Ecto neural progenitor cell (in vitro differentiated cells): ENCODE data around the gene APCDD1.

Experiments
- DNase-seq: peaks from one replicate; pipeline ENCODE4 v3.0.0-alpha.2; 2018; ENCODE audit warnings: low spot score

The APCDD1 gene

GRCh38 chr18:10431680-10432079 is 22.8 kb upstream of the APCDD1 start:
- no peak for DNase-seq

DNA sequence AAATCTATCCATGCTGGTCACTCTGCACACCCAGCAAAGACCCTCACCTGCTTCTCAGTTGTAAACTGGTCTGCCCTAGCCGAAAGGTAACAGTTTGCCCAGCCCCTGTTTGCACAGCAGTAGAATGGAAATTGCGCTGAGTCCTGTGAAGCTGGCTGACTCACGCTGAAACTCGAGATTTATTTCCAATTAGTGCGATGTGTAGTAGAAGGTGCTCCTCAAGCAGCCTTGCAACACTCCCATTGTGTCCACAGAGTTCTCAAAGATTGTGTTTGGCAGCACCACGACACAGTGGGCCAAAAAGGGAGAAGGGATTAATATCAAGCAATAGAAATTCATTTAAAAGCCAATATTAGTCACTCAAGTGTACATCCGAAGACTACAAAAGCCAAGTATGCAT is 21.7 kb upstream of the APCDD1 start:
- DNase-seq, result no peak

DNA sequence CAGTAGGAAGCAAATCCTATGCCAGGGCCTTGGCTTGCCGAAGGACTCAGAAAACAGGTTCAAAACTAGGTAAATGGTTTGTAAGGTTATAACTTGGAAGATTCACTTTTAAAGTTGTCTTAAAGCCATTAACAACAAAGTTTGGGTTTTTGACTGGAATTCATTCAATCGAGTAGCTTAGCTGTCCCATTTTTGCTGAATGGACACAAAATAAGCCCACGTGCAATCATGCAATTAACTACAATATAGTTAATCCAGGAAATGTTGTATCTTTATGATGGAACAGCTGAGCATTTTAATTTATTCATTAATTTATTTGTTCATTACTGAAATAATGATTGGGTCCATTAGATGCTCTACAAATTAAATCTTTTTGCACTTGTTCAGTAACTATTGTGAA is 18.3 kb upstream of the APCDD1 start:
- DNase-seq, result no peak

DNA sequence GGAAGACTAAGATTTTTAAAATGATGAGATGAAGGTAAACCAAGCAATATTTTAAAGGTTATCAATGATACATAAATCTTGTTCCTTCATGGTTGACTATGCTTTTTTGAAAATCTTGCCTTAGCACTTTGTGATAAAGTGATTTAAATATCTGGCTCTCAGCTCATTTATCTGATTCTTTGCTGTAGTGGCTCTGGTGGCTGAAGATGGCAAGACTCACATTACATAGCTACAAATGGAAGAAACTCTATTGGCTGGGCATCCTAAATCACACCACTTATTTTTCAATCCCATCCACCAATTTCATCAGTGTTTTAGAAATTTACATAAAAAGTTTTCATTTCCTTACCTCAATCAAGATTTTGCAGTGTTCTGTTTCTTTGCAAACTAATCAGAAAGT is 16.6 kb upstream of the APCDD1 start:
- no peak for DNase-seq

- DNase-seq, result no peak
These were observed 14.5 kb upstream of the APCDD1 start for GRCh38 chr18:10439898-10440297.

DNA sequence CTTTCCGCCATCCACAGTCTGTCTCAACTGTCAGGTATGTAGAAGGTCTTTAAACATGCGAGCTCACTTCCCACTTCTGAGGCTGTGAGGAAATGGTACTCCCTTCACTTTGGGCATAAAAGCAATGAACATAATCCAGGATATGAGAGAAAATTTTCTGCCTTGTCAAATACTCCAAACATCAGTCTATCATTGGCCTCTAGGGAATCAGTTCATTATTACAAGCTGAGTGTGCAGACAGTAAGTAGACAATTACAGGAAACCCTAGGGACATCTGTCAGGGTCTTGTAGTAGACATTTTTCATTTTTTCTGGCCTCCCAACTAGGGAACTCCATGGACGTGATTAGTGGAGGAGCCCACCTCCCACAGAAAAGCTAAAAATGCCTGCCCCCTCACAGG is 13.6 kb upstream of the APCDD1 start:
- DNase-seq, result no peak

DNA sequence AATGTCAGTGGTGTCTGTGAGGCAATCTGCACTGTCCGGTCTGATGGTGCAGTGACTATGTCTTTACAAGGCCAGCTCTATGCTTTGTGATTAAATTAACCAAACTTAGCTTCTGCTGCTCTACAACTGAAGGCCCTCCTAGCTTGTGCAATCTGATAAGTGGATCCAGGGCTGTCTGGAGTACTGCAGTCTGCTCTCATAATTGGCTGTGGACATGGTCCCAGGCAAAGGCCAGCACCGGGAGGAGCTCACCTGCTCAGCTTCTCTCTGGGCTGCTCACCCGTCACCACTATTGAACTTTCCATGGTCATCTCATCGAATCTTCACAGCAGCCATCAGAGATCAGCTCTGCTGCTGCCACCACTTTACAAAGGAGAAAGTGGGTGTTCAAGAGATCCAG is 13.0 kb upstream of the APCDD1 start:
- DNase-seq, result no peak

DNA sequence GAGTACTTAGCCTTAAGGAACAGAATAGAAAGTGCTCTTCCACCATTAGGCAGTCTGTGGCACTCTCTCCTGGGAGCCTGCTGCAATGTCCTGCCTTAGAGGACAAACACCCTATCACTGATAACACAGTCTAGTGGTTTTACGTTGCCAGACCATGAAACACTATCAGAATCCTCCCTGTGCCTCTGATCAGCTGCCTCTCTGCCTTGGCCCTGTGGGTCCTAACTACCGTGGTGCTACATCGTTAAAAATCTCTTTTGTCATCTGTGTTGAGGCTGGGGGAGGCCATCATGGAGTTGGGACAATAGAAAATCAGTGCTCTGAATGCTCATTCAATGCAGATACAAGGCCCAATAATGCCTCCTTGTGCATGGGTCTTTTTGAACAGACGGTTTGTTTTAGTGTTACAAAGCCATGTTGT is 11.9 kb upstream of the APCDD1 start:
- no peak for DNase-seq

GRCh38 chr18:10443001-10443400 is 11.4 kb upstream of the APCDD1 start:
- no peak for DNase-seq

GRCh38 chr18:10444314-10445006 is 10.0 kb upstream of the APCDD1 start:
- DNase-seq, result no peak

- DNase-seq, result no peak
These were observed 5.0 kb upstream of the APCDD1 start for GRCh38 chr18:10449396-10449795.

DNA sequence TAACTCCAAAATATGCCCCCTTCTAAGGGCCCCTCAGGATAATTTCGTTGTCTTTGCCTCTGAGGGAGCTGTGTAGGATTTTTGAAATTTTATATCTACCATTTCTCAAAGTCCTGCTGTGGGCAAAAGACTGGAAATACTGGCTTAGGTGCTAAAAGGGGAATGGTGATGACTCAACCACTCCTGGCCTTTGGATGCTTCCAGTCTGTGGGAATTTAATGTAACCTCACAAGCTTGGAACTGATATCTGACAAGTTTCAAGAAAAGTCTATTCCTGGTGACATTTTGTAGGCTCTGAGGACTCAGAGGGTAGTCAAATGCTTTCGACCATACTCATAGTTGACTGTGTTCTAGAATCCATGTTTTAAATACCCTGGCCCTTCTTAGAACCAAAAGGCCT is 3.4 kb upstream of the APCDD1 start:
- no peak for DNase-seq

DNA sequence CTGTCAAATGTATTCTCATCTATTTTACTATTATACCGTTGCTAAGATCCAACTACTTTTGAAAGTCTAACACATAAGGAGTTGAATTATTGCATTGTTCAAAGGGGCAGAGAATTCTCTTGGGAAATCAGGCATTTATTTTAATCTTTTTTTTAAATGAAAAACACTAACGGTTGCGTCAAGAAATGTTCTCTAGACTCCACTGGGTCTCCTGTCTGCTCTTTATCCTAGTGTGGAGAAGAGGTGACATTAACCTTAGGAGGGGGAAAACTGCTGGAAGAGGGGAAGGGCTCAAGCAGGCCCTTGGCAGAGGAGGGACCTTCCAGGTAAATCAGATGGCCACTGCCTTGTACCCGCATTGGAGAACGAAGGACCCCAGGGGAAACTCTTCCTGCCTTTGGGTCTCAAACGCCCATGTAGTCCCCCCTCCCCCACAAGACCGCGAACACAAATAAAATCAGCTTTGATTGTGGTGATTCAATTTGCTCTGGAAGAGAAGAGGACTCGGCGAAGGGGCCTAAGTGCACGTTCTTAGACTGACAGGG is 1.1 kb upstream of the APCDD1 start:
- DNase-seq, result no peak

DNA sequence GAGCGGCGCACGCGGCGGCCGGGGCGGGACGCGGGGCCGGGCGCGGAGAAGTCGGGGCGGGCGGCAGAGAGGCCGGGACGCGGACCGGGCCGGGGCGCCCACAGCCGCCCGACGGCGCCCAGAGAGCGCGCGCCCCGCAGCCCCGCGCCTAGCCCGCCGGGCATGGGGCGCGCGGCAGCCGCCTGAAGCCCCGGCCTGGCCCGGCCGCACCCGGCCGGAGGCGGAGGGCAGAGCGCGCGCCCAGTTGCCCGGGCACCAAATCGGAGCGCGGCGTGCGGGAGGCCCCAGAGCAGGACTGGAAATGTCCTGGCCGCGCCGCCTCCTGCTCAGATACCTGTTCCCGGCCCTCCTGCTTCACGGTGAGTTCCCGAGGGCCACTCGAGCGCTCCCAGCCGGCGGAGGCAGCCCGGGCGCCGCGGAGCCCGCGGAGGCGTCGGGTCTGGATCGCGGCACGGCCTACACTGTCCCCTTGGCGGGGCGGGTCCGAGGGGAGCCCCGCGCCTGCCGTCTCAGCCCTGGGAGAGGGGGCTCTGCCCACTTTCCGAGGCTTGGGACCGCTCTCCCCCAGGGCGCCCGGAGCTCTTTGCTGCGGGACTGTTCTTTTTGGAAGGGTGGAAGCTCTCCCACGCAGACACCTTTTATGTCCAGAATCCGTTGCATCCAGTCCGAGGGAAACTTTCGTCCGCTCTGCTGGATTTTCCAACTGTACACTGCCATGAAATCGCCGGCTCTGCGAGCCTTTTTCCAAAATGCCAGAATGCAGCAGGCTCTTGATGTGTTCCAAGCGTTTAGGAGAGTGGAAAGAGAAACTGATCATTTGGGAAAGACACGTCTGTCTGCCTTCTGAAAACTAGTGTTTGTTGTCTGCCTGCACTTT is 484 bp downstream of the APCDD1 start:
- peak; percentile 69 for DNase-seq

DNA sequence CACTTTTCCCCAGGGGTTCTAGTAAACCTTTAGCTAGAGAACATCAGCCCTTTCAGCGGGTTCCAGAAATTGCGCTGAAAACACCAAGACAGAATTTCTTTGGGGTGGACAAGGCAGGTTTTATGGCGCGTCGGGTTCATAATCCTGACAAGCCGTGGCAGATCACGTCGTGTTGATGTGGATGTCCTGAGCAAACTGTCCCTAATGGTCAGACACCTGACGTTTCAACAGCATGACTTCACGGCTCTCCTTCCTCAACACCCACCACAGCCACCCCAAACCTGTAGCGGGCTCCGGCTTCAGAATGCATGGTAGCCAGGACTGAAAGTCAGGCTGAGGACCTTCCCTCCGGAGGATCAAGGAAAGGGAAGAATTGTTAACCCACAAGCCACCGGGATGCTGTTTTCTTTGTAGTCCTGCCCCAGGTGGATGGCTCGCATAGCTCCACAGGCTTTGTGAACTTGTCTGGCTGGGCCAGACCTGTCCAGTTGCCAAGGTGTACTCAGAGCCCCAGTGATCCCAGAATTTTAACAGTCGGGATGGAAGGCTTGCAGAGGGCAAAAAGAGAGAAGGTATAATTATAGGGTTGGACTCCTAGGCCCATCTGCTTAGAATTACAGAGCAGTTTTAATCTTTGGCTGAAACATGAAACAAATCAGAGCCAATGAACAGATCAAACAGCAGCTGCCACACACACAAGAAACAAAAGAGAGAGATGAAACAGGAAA is 1.5 kb downstream of the APCDD1 start:
- DNase-seq, result no peak

GRCh38 chr18:10456718-10457117 is 2.3 kb downstream of the APCDD1 start:
- DNase-seq, result no peak

GRCh38 chr18:10457128-10457527 is 2.7 kb downstream of the APCDD1 start:
- no peak for DNase-seq

DNA sequence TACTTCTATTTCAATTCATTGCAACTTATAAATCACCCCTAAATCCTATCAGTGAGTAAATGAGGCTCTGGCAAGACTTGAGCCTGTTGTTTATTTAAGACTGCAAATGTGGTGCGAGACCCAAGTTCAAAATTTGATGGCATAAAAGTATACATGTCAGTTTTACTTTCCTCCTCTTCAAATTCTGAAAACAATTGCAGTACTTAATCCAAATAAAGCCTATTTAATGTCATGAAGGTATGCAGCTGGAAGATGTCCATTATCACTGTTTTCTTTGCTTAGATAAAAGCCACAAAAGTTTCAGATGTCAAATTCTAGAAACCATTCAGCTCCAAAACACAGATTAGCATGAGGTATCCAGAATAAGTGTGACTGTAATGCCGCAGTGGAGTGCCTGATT is 3.3 kb downstream of the APCDD1 start:
- DNase-seq, result no peak

DNA sequence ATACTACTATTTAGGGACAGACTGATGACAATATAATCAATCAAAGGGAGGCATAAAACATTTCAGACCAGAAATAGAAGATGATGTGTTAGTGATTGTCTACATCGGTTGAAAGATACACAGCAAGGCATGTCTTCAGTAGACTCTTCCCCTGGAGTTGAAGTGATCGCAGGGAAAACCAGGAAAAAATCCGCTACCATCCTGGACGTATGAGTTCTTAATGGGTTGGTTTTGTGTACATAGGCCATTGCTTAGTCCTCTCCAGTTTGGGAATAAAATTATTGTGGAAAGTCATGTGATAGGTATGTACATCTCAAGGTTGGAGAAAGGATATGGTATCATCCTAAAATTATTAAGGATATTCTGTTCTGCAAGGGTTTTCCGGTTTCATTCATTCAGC is 4.3 kb downstream of the APCDD1 start:
- DNase-seq, result no peak

GRCh38 chr18:10459587-10459986 is 5.2 kb downstream of the APCDD1 start:
- DNase-seq, result no peak

DNA sequence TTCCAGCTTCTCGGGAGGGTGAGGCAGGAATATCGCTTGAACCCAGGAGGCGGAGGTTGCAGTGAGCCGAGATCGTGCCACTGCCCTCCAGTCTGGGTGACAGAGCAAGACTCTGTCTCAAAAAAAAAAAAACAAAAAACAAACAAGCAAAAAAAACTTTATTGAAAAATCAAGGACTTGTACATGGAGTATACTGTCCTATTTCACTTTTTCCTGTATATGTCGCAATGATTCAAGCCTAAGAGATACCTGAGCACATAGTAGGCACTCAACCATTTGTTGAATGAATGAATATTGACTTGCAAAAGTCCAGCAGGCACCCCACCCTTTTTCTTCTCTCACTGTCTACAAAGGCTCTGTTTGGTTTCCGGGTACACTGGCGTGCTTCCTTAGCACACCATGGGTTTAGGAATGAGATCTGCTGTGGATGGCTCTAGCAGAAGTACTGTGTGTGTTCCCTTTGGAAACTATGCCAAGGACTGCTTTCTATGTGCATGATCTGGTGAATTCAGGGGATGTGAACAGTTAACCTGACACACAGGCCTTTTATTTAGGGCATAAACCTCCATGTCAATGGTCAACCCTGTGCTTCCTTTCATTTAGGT is 6.1 kb downstream of the APCDD1 start:
- DNase-seq, result no peak

GRCh38 chr18:10461989-10462388 is 7.6 kb downstream of the APCDD1 start:
- no peak for DNase-seq
